Fibroblast of lung (primary cell): ENCODE data around the gene F10.

Experiments used
- CTCF ChIP-seq, 2 donors: IDR thresholded peaks in 1 of 2; conservative IDR thresholded peaks in 1 of 2; 1 replicate in 1 of 2; 2 replicates in 1 of 2; pipeline ENCODE4 v1.5.1; 2011 to 2012; ENCODE audit warnings: low read length in 2 of 2, control low read depth in 1 of 2, inconsistent platforms in 1 of 2, low read depth in 1 of 2, mild to moderate bottlenecking in 1 of 2
- EZH2 ChIP-seq: IDR thresholded peaks from 2 replicates; pipeline ENCODE4 v1.5.1; 2012; ENCODE audit warnings: low read length, control low read depth, mild to moderate bottlenecking; ENCODE audit errors: missing control alignments

- TF ChIP-seq CTCF (conservative IDR thresholded peaks at IDR 0.05 in 1 of 2, IDR thresholded peaks at IDR 0.05 in 1 of 2; ENCODE audit: low read depth in 1 of 2, low read length in 2 of 2) = no peak
- no peak for TF ChIP-seq EZH2
Measured at GRCh38 chr13:113098162-113098732, 24.4 kb upstream of the F10 start.
